Urothelium cell line (cell line): Measurements from ENCODE around the gene AQP5.

Experiments used
- DNase-seq: peaks from one replicate; pipeline ENCODE4 v3.0.0; 2011; ENCODE audit warnings: low spot score, mixed read lengths
- FAIRE-seq: peaks from 2 replicates; lab custom pipeline; 2011; peaks lifted over from hg19 to GRCh38; lab: Jason Lieb, UNC

AQP5 gene

DNA sequence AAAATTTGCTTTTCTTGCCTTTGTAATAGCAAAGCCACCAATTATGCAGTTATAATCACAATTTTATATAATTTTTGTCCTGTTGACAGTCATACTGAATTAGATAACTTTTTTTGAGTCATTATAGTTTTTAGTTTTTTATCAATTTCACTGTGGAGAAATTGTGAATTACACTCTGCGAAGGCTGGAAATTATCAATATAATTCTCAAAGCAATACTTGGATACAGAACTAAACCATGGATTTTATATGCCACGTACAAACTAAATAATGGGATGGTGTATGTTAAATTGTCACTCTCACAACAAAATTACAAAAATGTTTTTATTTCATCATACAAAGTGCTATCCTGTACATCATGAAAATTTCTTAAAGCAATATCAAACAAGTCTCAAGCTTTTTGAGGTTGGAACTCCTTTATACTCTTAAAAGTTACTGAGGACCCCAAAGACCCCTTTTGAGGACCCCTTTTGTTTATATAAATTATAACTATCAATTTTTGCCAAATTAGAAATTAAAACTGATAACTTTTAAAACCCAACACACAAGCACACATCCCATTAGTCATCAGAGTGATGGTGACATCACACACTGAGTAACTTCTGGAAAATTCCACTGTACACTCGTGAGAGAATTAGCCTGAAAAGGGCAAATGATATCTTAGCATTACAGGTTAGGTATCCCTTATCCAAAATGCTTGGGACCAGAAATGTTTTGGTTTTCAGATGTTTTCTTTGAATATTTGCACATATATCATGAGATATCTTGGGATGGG, 31.0 kb upstream of the AQP5 start:
- no peak for FAIRE-seq
- no peak for DNase-seq

DNA sequence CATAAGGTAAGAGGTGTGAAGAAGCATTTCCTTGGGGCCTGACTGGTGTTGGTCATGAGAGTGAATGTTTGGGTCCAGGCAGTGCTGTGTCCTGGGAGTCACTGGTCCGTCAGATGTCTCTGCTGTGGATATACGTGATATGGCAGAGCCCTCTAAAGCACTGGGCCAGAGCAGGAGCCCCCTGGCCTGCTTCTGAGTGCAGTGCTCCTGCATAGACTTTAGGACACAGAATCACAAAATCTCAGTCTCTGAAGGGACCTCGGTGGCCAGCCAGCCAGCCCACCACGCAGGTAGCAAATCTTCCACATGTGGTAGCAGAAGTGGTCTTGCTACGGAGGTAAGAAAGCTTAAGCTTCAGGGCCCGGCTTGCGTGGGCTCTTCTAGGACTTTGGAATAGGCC, 29.6 kb upstream of the AQP5 start:
- no peak for FAIRE-seq
- no peak for DNase-seq

DNA sequence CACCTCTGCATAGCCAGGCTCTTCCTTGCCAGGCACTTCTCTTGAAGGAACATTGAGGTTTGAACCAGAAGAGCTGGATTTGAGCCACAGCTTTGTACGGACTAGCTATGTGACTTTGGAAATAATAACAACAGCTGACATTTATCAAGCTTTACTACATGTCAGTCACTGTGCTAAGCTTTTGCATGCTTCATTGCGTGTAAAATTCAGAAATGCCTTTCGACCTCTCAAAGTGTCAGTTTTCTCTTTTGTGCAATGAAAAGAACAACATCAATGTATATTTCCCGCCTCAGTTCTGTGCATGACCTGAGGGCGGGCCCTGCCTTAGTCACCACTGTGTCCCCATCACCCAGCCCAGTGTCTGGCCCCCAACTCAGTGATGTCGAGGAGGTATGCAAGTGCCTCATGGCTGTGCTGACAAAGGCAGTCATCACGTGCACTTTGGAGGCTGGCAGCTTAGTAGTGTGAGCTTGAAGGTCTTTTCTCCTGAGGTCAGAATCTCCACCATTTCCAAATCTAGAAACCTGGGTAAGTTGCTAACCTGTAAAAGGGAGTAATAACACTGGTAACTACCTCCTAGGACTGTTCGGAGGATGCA, 29.0 kb upstream of the AQP5 start:
- no peak for DNase-seq
- no peak for FAIRE-seq

- DNase-seq = no peak
- no peak for FAIRE-seq
Observed at GRCh38 chr12:49933796-49934195, 27.9 kb upstream of the AQP5 start.

- no peak for FAIRE-seq
Observed at GRCh38 chr12:49934505-49934904, 27.2 kb upstream of the AQP5 start.

GRCh38 chr12:49936925-49937324, 24.7 kb upstream of the AQP5 start:
- no peak for FAIRE-seq
- no peak for DNase-seq

More at GRCh38 chr12:49934505-49934904, 27.2 kb upstream of the AQP5 start:
- no peak for DNase-seq

DNA sequence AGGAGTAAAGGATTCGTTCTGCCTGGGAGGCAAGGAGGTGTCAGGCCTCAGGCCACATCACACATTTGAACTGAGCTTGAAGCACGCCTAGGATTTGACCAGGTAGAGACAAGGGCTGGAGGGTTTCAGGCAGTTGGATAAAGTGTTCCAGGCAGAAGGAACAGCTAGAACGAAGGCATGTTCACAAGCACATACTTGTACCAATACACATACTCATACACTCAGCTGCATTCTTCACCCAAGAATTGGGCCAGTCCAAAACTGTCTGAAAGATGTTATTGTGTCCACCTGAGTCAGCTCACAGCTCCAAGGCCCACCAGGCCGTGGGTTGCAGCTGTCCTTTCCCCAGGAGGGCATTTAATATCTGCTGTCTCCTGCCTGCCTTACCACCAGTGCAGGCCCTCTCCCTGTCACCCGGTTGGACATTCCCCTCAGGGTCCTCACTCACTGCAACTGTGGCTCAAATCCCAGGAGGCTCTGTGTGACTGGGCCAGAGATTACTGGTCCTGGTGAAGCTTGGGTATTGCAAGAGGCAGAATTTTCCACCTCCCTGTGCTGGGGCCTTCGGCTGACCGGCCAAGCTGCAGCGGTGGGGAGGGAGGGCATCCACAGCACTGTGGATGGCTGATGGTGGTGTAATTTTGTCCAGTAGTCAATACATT, 23.9 kb upstream of the AQP5 start:
- FAIRE-seq = no peak
- DNase-seq = no peak

GRCh38 chr12:49939307-49939706, 22.4 kb upstream of the AQP5 start:
- FAIRE-seq (no peak), DNase-seq (no peak)

DNA sequence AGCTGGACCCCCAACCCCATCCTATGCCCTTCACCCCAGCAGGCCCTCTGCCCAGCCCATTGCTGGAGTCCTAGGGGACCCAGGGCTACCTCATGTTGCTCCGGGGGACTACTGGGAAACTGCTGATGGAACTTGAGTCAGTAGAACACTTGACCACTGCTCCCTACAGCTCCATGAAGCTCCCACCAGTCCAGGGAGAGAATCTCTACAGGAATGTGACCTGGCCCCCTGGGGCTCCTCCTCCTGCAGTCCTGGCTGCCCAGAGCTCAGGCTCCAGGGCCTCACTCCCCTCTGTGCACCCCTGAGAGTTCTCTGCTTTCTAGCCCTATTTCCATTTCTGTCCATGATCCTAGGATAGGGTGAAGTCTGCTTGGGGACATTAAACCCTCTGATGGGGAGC, 22.0 kb upstream of the AQP5 start:
- DNase-seq (no peak), FAIRE-seq (no peak)

GRCh38 chr12:49941556-49942511, 19.8 kb upstream of the AQP5 start:
- DNase-seq (no peak), FAIRE-seq (no peak)

DNA sequence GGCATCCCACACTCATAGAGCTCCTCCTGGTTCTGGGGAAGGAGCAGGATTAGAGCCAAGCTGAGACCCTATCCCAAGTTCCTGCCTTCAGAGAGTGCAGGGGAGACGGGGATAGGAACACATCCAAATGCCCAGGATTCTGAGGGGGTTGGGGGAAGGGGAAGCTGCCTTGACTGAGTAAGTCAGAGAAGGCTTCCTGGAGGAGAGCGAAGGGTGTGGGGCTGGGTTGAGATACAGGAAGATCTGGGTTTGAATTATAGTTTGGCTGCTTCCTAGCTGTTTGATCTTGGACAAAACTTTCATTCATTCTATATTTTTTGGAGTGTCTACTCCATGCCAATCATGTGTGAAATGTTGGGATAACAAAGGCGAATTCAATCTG, 19.2 kb upstream of the AQP5 start:
- FAIRE-seq (no peak), DNase-seq (no peak)

DNA sequence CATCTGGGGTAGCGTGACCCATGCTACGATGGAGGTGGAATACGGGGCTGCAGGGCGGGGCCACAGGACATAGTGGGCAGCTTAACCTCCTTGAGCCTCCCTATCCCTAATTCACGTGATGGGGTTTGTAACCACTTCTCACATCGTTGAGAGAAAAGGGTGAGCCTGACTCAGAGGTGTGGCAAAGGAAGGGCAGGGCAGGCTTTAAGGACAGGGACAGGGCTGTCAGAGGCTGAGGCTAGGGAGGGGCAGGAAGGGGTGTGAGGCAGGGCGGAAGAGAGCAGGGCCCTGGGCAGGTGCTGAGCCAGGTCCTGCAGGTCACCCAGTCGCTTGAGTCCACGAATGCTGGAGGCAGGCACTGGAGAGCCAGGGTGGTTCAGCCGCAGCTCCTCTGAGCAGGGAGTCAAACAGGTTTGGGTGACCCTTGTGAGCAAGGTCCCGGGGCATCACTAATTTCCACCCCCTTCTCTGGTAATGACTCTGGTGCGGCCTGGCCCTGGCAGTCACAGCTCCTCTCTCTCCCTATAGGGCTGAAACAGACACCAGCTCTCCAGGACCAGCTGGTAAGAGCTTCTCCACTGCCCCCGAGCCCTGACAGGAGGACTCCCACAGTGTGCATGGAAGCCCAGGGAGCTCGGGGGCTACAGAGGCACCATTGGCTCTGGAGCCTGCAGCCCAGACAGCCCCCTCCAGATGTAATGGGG, 18.6 kb upstream of the AQP5 start:
- no peak for DNase-seq
- no peak for FAIRE-seq

DNA sequence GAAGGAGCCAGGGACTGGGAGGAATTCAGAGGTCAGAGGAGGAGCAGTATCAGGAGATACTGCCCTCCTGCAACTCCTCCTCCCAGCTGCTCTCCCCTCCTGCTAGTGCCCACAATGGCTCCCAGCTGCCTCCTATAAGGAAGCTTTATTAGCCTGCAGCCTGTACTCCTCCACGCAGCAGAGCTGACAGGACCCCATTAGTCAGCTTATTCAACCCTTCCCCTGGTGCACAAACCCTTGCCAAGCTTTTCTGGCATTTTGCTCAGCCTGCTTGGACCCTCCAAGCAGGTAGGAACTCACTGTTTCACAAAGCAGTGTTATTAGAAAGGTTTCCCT, 18.1 kb upstream of the AQP5 start:
- FAIRE-seq (no peak), DNase-seq (no peak)

- no peak for FAIRE-seq
Observed at GRCh38 chr12:49944046-49944445, 17.6 kb upstream of the AQP5 start.

DNA sequence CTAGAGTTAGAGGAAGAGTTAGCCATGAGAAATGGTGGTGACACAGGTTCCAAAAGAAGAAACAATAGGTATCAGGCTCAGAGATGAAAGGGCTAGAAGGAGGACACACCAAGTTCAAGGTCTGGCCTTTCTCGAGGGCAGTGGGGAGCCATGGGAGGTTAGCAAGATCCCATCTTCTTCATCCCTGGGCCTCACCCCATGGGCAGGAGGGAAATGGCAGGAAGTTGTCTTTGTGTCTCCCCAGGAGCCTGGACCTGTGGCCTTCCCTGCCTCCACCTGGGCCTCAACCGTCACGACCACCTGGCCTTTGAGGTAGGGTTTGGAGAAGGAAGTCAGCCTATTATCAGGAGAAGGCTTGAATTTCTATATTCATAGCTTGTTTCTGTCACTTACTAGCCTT, 17.0 kb upstream of the AQP5 start:
- no peak for DNase-seq
- FAIRE-seq = no peak

More at GRCh38 chr12:49944046-49944445, 17.6 kb upstream of the AQP5 start:
- no peak for DNase-seq

DNA sequence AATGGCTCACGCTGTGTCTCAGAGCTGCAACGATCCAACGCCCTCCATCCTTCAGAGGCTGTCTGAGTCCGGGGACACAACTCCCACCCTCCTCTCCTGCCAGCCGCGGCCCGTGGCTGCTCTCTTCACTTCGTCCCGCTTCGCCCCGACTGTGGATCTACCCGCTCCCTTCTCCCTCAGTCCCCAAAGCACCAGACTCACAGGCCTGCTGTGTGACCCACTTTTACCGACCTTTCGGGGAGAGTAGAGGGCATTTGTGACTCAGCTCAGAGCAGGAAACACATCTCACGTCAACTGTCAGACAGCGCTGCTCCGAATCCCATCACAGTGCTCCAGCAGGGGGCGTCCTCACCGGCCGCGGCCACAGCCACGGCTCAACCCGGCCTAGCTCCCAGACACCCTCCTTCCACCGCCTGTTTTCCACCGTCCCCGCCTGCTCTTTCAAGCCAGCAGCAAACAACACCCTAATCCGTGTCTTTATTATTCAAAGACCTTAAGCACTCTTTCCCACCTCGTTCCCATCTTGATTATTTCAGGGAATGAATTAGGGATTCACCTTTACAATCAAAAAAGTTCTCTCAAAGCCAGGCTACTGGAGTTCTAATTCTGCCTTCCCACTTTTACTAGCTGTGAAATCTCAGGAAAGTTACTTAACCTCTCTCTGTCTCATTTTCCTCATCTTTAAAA, 16.1 kb upstream of the AQP5 start:
- DNase-seq (peak; percentile 90), FAIRE-seq (peak; percentile 80)

DNA sequence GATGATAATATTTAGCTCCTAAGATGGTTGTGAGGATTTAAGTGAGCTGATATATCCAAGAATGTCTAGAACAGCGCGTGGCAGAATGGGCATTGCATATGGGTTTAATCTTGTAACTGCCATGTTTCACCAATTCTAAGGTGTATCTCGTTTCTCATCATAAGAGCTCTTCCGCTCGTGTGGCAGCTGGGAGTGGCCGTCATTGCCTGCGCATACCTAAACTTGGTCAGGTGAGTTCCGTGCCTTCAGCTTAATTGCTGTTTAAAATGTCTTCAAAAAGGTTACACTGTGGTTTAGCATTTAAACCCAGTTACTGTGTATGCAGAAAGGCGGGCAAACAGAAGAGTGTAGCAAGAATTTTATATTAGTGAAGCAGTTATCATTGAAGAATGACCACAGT, 15.6 kb upstream of the AQP5 start:
- DNase-seq = no peak

GRCh38 chr12:49946497-49946896, 15.2 kb upstream of the AQP5 start:
- FAIRE-seq (no peak), DNase-seq (no peak)

More for the DNA sequence above, 15.6 kb upstream of the AQP5 start:
- FAIRE-seq = no peak

DNA sequence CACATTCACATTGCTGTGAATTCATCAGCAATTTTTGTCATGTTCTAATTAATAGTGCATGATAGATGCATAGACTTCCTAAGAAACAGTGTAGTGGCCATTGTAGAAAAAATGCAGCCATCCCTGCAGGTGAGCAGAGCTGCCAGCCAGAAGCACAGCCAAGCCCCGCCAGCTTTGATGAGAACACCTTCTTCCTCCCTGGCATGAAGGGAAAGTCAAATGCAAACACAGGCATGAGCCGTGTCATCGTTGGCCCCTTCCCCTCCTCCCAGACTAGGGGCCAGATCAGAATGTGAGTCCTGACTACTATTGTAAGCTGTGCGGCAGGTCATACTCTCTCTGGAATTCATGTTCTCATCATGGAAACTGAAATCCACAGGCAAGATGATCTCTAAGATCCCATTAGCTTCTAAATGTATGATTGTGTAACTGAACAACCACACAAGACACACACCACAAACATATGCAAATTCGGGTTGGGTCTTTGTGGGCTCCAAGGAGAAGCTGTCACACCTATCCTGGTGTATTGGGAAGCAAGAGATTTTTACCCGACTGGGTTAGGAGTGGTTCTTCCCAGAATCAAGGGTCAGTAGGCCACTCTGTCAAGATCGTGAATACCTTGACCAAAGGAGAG, 14.0 kb upstream of the AQP5 start:
- DNase-seq (no peak), FAIRE-seq (no peak)
